RWPE2 (cell line): Measurements from ENCODE around the gene SLC31A2.
A peak's percentile ranks its signal among the peaks of the same experiment; 100 is the strongest.
"Not testable (repeated sequence)": the region's sequence is repeated elsewhere in the genome, so short reads cannot be mapped to it uniquely, and the experiment has no call there.

Source experiments
- ATAC-seq: fragments of 200-7000 bp; cut with Tn5 transposase; 3 replicates; pipeline ENCODE4 v1.9.1; 2021; ENCODE audit warnings: low read depth
- DNase-seq: peaks from one replicate; pipeline ENCODE4 v3.0.0-alpha.2; 2020; ENCODE audit warnings: low spot score
- H3K27ac ChIP-seq: fragments of 450-650 bp; 2 replicates; pipeline ENCODE4 v1.5.1; 2017; ENCODE audit warnings: mild to moderate bottlenecking; ENCODE audit not compliant: poor library complexity, severe bottlenecking
- H3K27me3 ChIP-seq: fragments of 250-450 bp; sonication (Bioruptor Pico); 2 replicates; pipeline ENCODE4 v1.5.1; 2021; ENCODE audit warnings: mild to moderate bottlenecking, moderate library complexity; ENCODE audit not compliant: insufficient read depth, poor library complexity, severe bottlenecking
- H3K36me3 ChIP-seq: fragments of 250-450 bp; sonication (Bioruptor Pico); 2 replicates; pipeline ENCODE4 v1.5.1; 2020; ENCODE audit warnings: low read depth, mild to moderate bottlenecking, moderate library complexity
- H3K4me1 ChIP-seq: fragments of 250-450 bp; sonication (Bioruptor Pico); 2 replicates; pipeline ENCODE4 v1.5.1; 2021; ENCODE audit warnings: mild to moderate bottlenecking, moderate library complexity; ENCODE audit not compliant: insufficient read depth, poor library complexity, severe bottlenecking
- H3K4me3 ChIP-seq: fragments of 250-450 bp; sonication (Bioruptor Pico); 2 replicates; pipeline ENCODE4 v1.5.1; 2021; ENCODE audit warnings: mild to moderate bottlenecking, moderate library complexity; ENCODE audit not compliant: severe bottlenecking
- H3K9me3 ChIP-seq: fragments of 250-450 bp; sonication (Bioruptor Pico); 2 replicates; pipeline ENCODE4 v1.5.1; 2021; ENCODE audit warnings: mild to moderate bottlenecking, moderate library complexity; ENCODE audit not compliant: severe bottlenecking
- CTCF ChIP-seq: fragments of 450-650 bp; IDR thresholded peaks from one replicate; pipeline ENCODE4 v1.5.1; 2017; ENCODE audit warnings: mild to moderate bottlenecking, moderate library complexity; ENCODE audit not compliant: poor library complexity, severe bottlenecking

SLC31A2 gene, protein sequence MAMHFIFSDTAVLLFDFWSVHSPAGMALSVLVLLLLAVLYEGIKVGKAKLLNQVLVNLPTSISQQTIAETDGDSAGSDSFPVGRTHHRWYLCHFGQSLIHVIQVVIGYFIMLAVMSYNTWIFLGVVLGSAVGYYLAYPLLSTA

GRCh38 chr9:113150670-113151611, at the start of gene SLC31A2:
SLC31A2 (plus strand) TSS chr9:113151007; CDS start chr9:113151075, 68 bp downstream.
- ATAC-seq = peak; percentile 80
- 0 out of 2 replicates have a peak, but pooled peaks cover 4% of the 10 kb centered on the region for H3K36me3 ChIP-seq
- no peaks in the 10 kb centered on the region for H3K27me3 ChIP-seq
- DNase-seq = peak; percentile 90
- peaks cover 13% of the 10 kb centered on the region for H3K4me1 ChIP-seq
- peak; percentile 62 for TF ChIP-seq CTCF
- H3K4me3 ChIP-seq = peak within 1 kb of the TSS; percentile 67
- H3K9me3 ChIP-seq = no peaks in the 10 kb centered on the region
- peak within 1 kb of the TSS; percentile 90 for H3K27ac ChIP-seq

DNA sequence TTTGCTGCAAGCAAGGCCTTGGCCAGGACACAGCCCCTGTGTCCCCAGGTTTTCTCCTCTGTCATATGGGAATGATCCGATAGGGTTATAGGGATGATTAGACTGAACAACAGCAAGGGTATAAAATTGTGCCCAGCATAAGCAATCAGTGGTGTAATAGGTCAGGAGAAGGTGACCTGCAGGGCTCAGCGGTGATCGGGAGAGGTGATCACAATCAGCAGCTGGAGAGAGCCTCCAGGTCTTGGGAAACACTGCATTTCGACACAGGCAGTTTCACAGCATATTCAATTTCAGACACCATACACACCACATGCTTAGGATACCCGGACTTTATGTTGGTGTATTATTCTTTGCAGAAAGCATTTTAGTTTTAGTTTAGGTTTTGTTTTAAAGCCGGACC, 45.5 kb upstream of the SLC31A2 start:
- H3K9me3 ChIP-seq, H3K27me3 ChIP-seq, DNase-seq, H3K27ac ChIP-seq, H3K4me3 ChIP-seq, ATAC-seq, H3K36me3 ChIP-seq, H3K4me1 ChIP-seq: not testable (repeated sequence)

DNA sequence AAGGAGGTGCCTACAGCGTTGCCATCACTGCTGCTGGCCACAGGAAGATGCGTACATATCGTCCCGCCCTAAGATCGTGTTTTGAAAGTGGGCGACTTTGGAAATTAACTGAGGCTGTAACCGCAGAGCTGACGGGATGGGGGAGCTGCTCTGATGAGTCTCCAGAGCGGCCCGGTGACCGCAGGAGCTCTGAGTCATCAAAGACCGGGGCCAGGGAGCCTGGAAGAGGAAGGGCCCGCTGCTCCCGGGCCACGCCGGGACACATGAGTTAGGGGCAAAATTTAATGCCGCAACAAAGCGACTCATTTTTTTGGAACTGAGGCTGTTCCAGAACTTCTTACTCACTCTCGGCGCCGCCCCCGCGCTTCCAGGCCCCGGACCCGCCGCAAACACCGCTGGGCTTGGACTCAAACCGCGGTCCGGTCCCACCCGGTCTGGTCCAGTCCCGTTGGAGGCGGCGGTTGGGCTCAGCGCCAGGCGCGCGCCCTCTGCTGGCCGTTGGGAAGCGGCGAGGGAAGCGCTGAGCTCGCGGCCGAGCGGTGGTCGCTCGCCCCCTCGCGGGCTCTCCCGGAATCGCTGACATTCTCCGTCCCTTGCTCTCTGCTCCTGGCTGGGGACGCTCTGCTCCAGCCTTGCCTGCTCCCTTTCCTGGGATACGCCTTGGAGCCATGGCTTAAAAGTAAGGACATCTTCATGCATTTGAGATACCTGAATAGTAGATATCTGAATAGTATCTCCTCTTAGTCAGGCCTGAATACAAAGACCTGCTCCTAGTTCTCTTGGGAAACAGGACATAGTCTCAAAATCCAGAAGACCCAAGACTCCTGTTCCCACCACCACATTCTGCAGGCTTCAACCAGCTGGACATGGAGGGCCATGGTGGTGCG, 39.5 kb upstream of the SLC31A2 start:
- peak; percentile 95 for TF ChIP-seq CTCF
- H3K9me3 ChIP-seq, H3K27ac ChIP-seq, H3K36me3 ChIP-seq, H3K4me1 ChIP-seq, H3K27me3 ChIP-seq, H3K4me3 ChIP-seq, DNase-seq: not testable (repeated sequence)
- peak; percentile 51 for ATAC-seq

- TF ChIP-seq CTCF = peak; percentile 96
- ATAC-seq = peak; percentile 56
- DNase-seq, H3K4me3 ChIP-seq, H3K27me3 ChIP-seq, H3K36me3 ChIP-seq, H3K4me1 ChIP-seq, H3K9me3 ChIP-seq: not testable (repeated sequence)
- H3K27ac ChIP-seq = peak overlapping the region; percentile 28
These were observed 37.9 kb upstream of the SLC31A2 start for GRCh38 chr9:113112706-113113510.

- DNase-seq, ATAC-seq: not testable (repeated sequence)
These were observed 32.0 kb upstream of the SLC31A2 start for GRCh38 chr9:113118829-113119228.

More at GRCh38 chr9:113118829-113119228, 32.0 kb upstream of the SLC31A2 start:
- not testable (repeated sequence) for H3K27me3 ChIP-seq, H3K27ac ChIP-seq, H3K4me1 ChIP-seq, H3K9me3 ChIP-seq, H3K36me3 ChIP-seq, H3K4me3 ChIP-seq
